ENCODE measurements around the gene SS18L1. TPM values are rescaled to one million over a fixed set of nuclear protein-coding genes. Genes with fewer than 3 reads are reported as not detected.

SS18L1 gene
- total RNA-seq, 1 donor from 2014 or later = 17.1 TPM

GRCh38 chr20:62151835-62152364 lies 8.3 kb downstream of the SS18L1 start:
- DNase-seq (ENCODE audit: extremely low read depth, low read depth, low spot score) = no peak

- DNase-seq (ENCODE audit: extremely low read depth, low read depth, low spot score) = no peak
Measured at GRCh38 chr20:62155428-62156253, 12.1 kb downstream of the SS18L1 start.

GRCh38 chr20:62156254-62156556 lies 12.6 kb downstream of the SS18L1 start:
- DNase-seq (ENCODE audit: extremely low read depth, low read depth, low spot score) = no peak

- DNase-seq (ENCODE audit: extremely low read depth, low read depth, low spot score) = no peak
Measured at GRCh38 chr20:62156592-62157386, 13.2 kb downstream of the SS18L1 start.

GRCh38 chr20:62157387-62158087 lies 14.0 kb downstream of the SS18L1 start:
- no peak for DNase-seq (ENCODE audit: extremely low read depth, low read depth, low spot score)

- no peak for DNase-seq (ENCODE audit: extremely low read depth, low read depth, low spot score)
Measured at GRCh38 chr20:62158088-62158400, 14.5 kb downstream of the SS18L1 start.

- no peak for DNase-seq (ENCODE audit: extremely low read depth, low read depth, low spot score)
Measured at GRCh38 chr20:62158541-62158940, 15.0 kb downstream of the SS18L1 start.

GRCh38 chr20:62159052-62159451 lies 15.5 kb downstream of the SS18L1 start:
- no peak for DNase-seq (ENCODE audit: extremely low read depth, low read depth, low spot score)

GRCh38 chr20:62159839-62160238 lies 16.3 kb downstream of the SS18L1 start:
- DNase-seq (ENCODE audit: extremely low read depth, low read depth, low spot score) = no peak

- DNase-seq (ENCODE audit: extremely low read depth, low read depth, low spot score) = no peak
Measured at GRCh38 chr20:62160253-62160652, 16.7 kb downstream of the SS18L1 start.

- DNase-seq (ENCODE audit: extremely low read depth, low read depth, low spot score) = no peak
Measured at GRCh38 chr20:62160876-62161275, 17.3 kb downstream of the SS18L1 start.

- DNase-seq (ENCODE audit: extremely low read depth, low read depth, low spot score) = no peak
Measured at GRCh38 chr20:62161347-62161746, 17.8 kb downstream of the SS18L1 start.

GRCh38 chr20:62162765-62163484 lies 19.4 kb downstream of the SS18L1 start:
- DNase-seq (ENCODE audit: extremely low read depth, low read depth, low spot score) = no peak

GRCh38 chr20:62163485-62163865 lies 19.9 kb downstream of the SS18L1 start:
- no peak for DNase-seq (ENCODE audit: extremely low read depth, low read depth, low spot score)

GRCh38 chr20:62163986-62164762 lies 20.6 kb downstream of the SS18L1 start:
- DNase-seq (ENCODE audit: extremely low read depth, low read depth, low spot score) = no peak

- no peak for DNase-seq (ENCODE audit: extremely low read depth, low read depth, low spot score)
Measured at GRCh38 chr20:62164879-62165761, 21.6 kb downstream of the SS18L1 start.

- no peak for DNase-seq (ENCODE audit: extremely low read depth, low read depth, low spot score)
Measured at GRCh38 chr20:62165762-62166399, 22.3 kb downstream of the SS18L1 start.

- DNase-seq (ENCODE audit: extremely low read depth, low read depth, low spot score) = no peak
Measured at GRCh38 chr20:62167474-62167873, 23.9 kb downstream of the SS18L1 start.

- no peak for DNase-seq (ENCODE audit: extremely low read depth, low read depth, low spot score)
Measured at GRCh38 chr20:62168061-62168460, 24.5 kb downstream of the SS18L1 start.

All from glomerular endothelial cell (primary cell).